Pulmonary artery endothelial cell (primary cell): ENCODE results near the gene EFR3B. TPM values are rescaled to one million over a fixed set of nuclear protein-coding genes. Genes with fewer than 3 reads are reported as not detected.
"Not testable (repeated sequence)": the region's sequence is repeated elsewhere in the genome, so short reads cannot be mapped to it uniquely, and the experiment has no call there.

Experiments
- DNase-seq: peaks from one replicate; pipeline ENCODE4 v3.0.0-alpha.2; 2011; ENCODE audit warnings: low read depth, low spot score
- total RNA-seq: library from RNA; depleted of rRNA; stranded (reverse); fragments of >200 nt; gene quantifications from 2 replicates; pipeline ENCODE4 v1.2.3, GENCODE V29; 2014

The EFR3B gene
- total RNA-seq, 1 donor from 2014 or later = 0.40 TPM

GRCh38 chr2:25104736-25105135, 62.9 kb downstream of the EFR3B start:
- no peak for DNase-seq

- DNase-seq = no peak
These were observed 63.6 kb downstream of the EFR3B start for GRCh38 chr2:25105336-25106085.

GRCh38 chr2:25109822-25110221, 67.9 kb downstream of the EFR3B start:
- DNase-seq = no peak

- no peak for DNase-seq
These were observed 70.2 kb downstream of the EFR3B start for GRCh38 chr2:25112113-25112512.

GRCh38 chr2:25115249-25115883, 73.5 kb downstream of the EFR3B start:
- no peak for DNase-seq

GRCh38 chr2:25115902-25116301, 74.0 kb downstream of the EFR3B start:
- DNase-seq = no peak

- DNase-seq = no peak
These were observed 75.1 kb downstream of the EFR3B start for GRCh38 chr2:25116956-25117355.

- no peak for DNase-seq
These were observed 77.4 kb downstream of the EFR3B start for GRCh38 chr2:25119263-25119662.

- no peak for DNase-seq
These were observed 80.5 kb downstream of the EFR3B start for GRCh38 chr2:25122367-25122766.

GRCh38 chr2:25123682-25124081, 81.8 kb downstream of the EFR3B start:
- no peak for DNase-seq

- DNase-seq = no peak
These were observed 83.3 kb downstream of the EFR3B start for GRCh38 chr2:25125189-25125588.

- no peak for DNase-seq
These were observed 84.1 kb downstream of the EFR3B start for GRCh38 chr2:25125976-25126375.

- not testable (repeated sequence) for DNase-seq
These were observed 85.2 kb downstream of the EFR3B start for GRCh38 chr2:25127071-25127470.

- DNase-seq = no peak
These were observed 85.8 kb downstream of the EFR3B start for GRCh38 chr2:25127646-25128045.

- DNase-seq = no peak
These were observed 88.1 kb downstream of the EFR3B start for GRCh38 chr2:25129901-25130520.

- no peak for DNase-seq
These were observed 89.3 kb downstream of the EFR3B start for GRCh38 chr2:25131253-25131566.

- DNase-seq = no peak
These were observed 89.9 kb downstream of the EFR3B start for GRCh38 chr2:25131567-25132298.

- no peak for DNase-seq
These were observed 90.4 kb downstream of the EFR3B start for GRCh38 chr2:25132299-25132635.

GRCh38 chr2:25132693-25133092, 90.8 kb downstream of the EFR3B start:
- DNase-seq = no peak

GRCh38 chr2:25140535-25140934, 98.7 kb downstream of the EFR3B start:
- not testable (repeated sequence) for DNase-seq

GRCh38 chr2:25141120-25141519, 99.2 kb downstream of the EFR3B start:
- no peak for DNase-seq

- DNase-seq = no peak
These were observed 103.9 kb downstream of the EFR3B start for GRCh38 chr2:25145803-25146202.
